CD8-positive, alpha-beta memory T cell (primary cell): ENCODE data around the gene DPP6. TPM values are rescaled to one million over a fixed set of nuclear protein-coding genes. Genes with fewer than 3 reads are reported as not detected.

Experiments
- CTCF ChIA-PET: fragments of 350-600 bp; sonication (Branson Sonifier 250); formaldehyde crosslinking; loops from one replicate; lab custom pipeline; 2021; ENCODE audit warnings: antibody characterized with exemption; lab: Charles Lee
- POLR2A ChIA-PET: fragments of 350-600 bp; sonication (Branson Sonifier 250); formaldehyde crosslinking; loops from one replicate; lab custom pipeline; 2021; ENCODE audit warnings: antibody characterized with exemption; lab: Charles Lee
- DNase-seq, 5 donors: peaks; one replicate each; pipeline versions ENCODE4 v3.0.0 to v3.0.0-alpha.2; 2020 to 2022; ENCODE audit warnings: mixed read lengths in 1 of 5
- H3K27ac ChIP-seq: one replicate; pipeline ENCODE4 v1.7.0; 2013; ENCODE audit warnings: low read depth, mild to moderate bottlenecking, low read length, moderate library complexity
- H3K27me3 ChIP-seq: 2 replicates; pipeline ENCODE4 v1.7.0; 2013; ENCODE audit warnings: low read length, mild to moderate bottlenecking; ENCODE audit not compliant: insufficient read depth, poor library complexity, severe bottlenecking
- H3K36me3 ChIP-seq: 2 replicates; pipeline ENCODE4 v1.7.0; 2013; ENCODE audit warnings: mild to moderate bottlenecking, low read length, moderate library complexity; ENCODE audit not compliant: insufficient read depth
- H3K4me1 ChIP-seq: 2 replicates; pipeline ENCODE4 v1.7.0; 2013; ENCODE audit warnings: mild to moderate bottlenecking, low read length, moderate library complexity; ENCODE audit not compliant: insufficient read depth
- H3K4me3 ChIP-seq: 2 replicates; pipeline ENCODE4 v1.7.0; 2013; ENCODE audit warnings: mild to moderate bottlenecking, low read length
- H3K9me3 ChIP-seq: 2 replicates; pipeline ENCODE4 v1.7.0; 2013; ENCODE audit warnings: mild to moderate bottlenecking, low read length
- H3K27ac Mint-ChIP-seq, 8 donors: one replicate each; pipeline ENCODE4 v1.8.0; 2020 to 2021; ENCODE audit warnings: mixed read lengths in 8 of 8, mild to moderate bottlenecking in 6 of 8, inconsistent platforms in 3 of 8, moderate library complexity in 3 of 8
- H3K27me3 Mint-ChIP-seq, 2 donors: one replicate each; pipeline ENCODE4 v1.8.0; 2020 to 2021; ENCODE audit warnings: mixed read lengths in 2 of 2, mild to moderate bottlenecking in 1 of 2, moderate library complexity in 1 of 2
- H3K36me3 Mint-ChIP-seq, 3 donors: one replicate each; pipeline ENCODE4 v1.8.0; 2020 to 2021; ENCODE audit warnings: mixed read lengths in 3 of 3, inconsistent platforms in 1 of 3, mild to moderate bottlenecking in 1 of 3
- H3K4me1 Mint-ChIP-seq, 3 donors: one replicate each; pipeline ENCODE4 v1.8.0; 2020 to 2021; ENCODE audit warnings: mixed read lengths in 3 of 3, inconsistent platforms in 1 of 3, mild to moderate bottlenecking in 1 of 3
- H3K4me3 Mint-ChIP-seq, 7 donors: one replicate each; pipeline ENCODE4 v1.8.0; 2020 to 2021; ENCODE audit warnings: mixed read lengths in 7 of 7, mild to moderate bottlenecking in 6 of 7, moderate library complexity in 4 of 7, inconsistent platforms in 2 of 7
- H3K9me3 Mint-ChIP-seq, 5 donors: one replicate each; pipeline ENCODE4 v1.8.0; 2020 to 2022; ENCODE audit warnings: mixed read lengths in 5 of 5, mild to moderate bottlenecking in 3 of 5, moderate library complexity in 2 of 5, inconsistent platforms in 1 of 5
- polyA plus RNA-seq: library from polyadenylated mRNA; unstranded; fragments of 300-500 nt; fragmentation: Illumina TruSeq; gene quantifications from one replicate; pipeline ENCODE4 v1.2.3, GENCODE V29; 2021
- total RNA-seq, 2 experiments: library from RNA; stranded (reverse); gene quantifications; one replicate each; pipeline ENCODE4 v1.2.3, GENCODE V29; 2021

The DPP6 gene
- total and polyA plus RNA-seq, 3 experiments from 2014 or later: not detected

DNA sequence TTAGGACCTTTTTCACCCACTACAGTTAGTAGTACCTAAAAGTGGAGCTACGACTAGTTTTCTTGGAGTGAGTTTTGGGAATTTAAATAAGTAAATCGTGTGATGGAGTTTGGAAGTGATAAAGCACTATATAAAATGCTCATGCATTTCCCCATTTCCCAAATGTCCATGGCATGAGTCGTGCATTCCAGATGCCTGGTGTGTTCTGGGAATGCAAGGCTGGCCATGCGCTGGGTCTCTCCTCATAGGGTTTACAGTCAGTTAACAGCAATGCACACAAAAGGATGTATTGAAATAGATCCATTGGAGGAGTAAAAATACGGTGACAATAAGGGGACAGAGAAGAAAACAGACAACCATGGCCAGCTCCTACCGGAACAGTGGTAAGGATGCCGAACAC lies 149.8 kb downstream of the DPP6 start:
- CTCF ChIA-PET: no interaction called here
- Mint-ChIP-seq H3K4me1 (no peaks in the 10 kb centered on the region), H3K36me3 (peaks cover 0 to 2% (median 0%) of the 10 kb centered on the region in 3 donors), H3K4me3 (no peak overlapping the region), H3K9me3 (peaks cover 0 to 10% (median 6%) of the 10 kb centered on the region in 5 donors), H3K27me3 (peaks cover 0 to 6% of the 10 kb centered on the region in 2 donors), H3K27ac (no peak overlapping the region)
- POLR2A ChIA-PET: no interaction called here
- Histone ChIP-seq H3K36me3 (no peaks in the 10 kb centered on the region), H3K4me1 (no peaks in the 10 kb centered on the region), H3K9me3 (no peaks in the 10 kb centered on the region), H3K4me3 (no peak overlapping the region), H3K27me3 (no peaks in the 10 kb centered on the region), H3K27ac (no peak overlapping the region)
- DNase-seq: no peak

DNA sequence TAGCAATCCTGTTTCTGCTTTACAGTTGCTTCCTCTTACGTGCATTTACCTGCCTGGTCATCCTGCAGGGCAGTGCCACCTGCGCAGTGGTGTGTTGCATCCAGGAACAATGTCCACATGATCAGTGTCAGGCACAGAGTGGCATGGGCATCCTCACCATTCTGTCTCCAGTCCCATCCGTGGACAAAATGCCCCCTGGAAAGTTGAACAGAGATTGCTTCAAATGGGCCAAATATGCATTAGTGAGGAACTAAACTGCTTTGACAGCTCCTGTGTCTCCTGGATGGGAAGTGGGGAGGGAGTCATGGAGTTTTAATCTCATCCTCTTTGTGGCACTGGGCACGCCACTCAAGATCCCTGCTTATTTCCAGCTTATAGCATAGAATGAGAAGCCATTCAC lies 151.8 kb downstream of the DPP6 start:
- Mint-ChIP-seq H3K4me3 (no peak overlapping the region), H3K36me3 (peaks cover 0 to 2% (median 0%) of the 10 kb centered on the region in 3 donors), H3K9me3 (peaks cover 0 to 11% (median 6%) of the 10 kb centered on the region in 5 donors), H3K27ac (no peak overlapping the region), H3K27me3 (peaks cover 0 to 9% of the 10 kb centered on the region in 2 donors), H3K4me1 (no peaks in the 10 kb centered on the region)
- Histone ChIP-seq H3K4me3 (no peak overlapping the region), H3K27me3 (no peaks in the 10 kb centered on the region), H3K27ac (no peak overlapping the region), H3K36me3 (no peaks in the 10 kb centered on the region), H3K4me1 (no peaks in the 10 kb centered on the region), H3K9me3 (no peaks in the 10 kb centered on the region)
- POLR2A ChIA-PET: no interaction called here
- CTCF ChIA-PET: no interaction called here
- DNase-seq: no peak

DNA sequence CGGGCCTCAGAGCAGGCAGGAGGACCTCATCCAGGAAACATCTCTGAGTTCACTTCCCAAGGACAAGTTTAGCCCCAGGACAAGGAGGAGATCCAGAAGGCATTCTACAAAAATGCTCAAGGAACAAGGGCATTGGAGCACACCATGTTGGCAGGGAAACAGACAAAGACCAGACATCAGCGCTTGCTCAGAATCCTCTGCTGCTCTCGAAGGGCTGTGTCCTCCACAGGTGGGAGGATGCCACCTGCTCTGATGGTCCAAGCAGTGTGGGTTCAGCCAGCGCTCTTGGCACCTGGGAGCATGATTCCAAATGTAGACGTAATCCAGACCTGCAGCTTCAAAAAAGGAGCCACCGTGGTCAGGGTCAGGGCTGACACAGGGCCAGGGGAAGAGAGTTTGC lies 160.7 kb downstream of the DPP6 start:
- no peak overlapping the region for H3K4me3 ChIP-seq
- H3K4me1 ChIP-seq: no peaks in the 10 kb centered on the region
- Mint-ChIP-seq H3K4me1 (no peaks in the 10 kb centered on the region), H3K27me3 (peaks cover 0 to 3% of the 10 kb centered on the region in 2 donors), H3K27ac (no peak overlapping the region), H3K4me3 (no peak overlapping the region), H3K9me3 (peaks cover 0 to 20% (median 0%) of the 10 kb centered on the region in 5 donors), H3K36me3 (no peaks in the 10 kb centered on the region)
- H3K27me3 ChIP-seq: no peaks in the 10 kb centered on the region
- no peaks in the 10 kb centered on the region for H3K9me3 ChIP-seq
- CTCF ChIA-PET: no interaction called here
- H3K27ac ChIP-seq: no peak overlapping the region
- POLR2A ChIA-PET: no interaction called here
- no peak for DNase-seq
- no peaks in the 10 kb centered on the region for H3K36me3 ChIP-seq

DNA sequence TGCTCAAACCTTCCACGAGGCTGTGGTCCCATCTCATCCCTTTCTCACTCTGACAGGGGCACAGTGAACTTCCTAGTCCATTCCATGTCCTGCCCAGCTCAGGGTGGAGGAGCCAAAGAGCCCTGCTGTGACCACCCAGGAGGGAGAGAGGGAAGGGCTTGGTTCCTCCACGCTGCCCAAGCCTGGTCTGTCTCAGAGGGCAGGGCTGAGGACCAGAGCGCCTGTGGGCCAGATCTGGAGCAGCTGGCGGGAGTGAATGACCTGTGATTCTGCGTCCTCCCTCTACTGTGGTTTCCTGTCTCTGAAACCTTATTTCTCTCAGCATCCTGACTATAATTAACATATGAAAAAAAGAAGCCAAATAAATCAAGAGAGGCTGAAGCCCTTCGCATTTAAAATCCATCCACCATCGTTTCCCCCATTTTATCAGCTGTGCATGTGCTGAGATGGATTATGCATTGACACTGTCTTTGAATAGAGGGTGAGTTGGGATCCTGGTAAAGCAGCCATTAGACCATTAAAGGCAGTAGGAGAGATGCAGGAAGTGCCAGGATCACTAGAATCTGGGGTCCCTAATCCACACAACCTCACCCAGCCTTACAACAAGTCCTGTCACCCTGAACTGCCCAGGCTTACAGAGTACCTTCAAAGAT lies 165.6 kb downstream of the DPP6 start:
- H3K27me3 ChIP-seq: no peaks in the 10 kb centered on the region
- H3K4me1 ChIP-seq: no peaks in the 10 kb centered on the region
- POLR2A ChIA-PET: no interaction called here
- no peaks in the 10 kb centered on the region for H3K9me3 ChIP-seq
- H3K4me3 ChIP-seq: no peak overlapping the region
- Mint-ChIP-seq H3K4me3 (no peak overlapping the region), H3K27ac (no peak overlapping the region), H3K36me3 (no peaks in the 10 kb centered on the region), H3K4me1 (no peaks in the 10 kb centered on the region), H3K27me3 (no peaks in the 10 kb centered on the region), H3K9me3 (peaks cover 0 to 17% (median 2%) of the 10 kb centered on the region in 5 donors)
- no peak overlapping the region for H3K27ac ChIP-seq
- CTCF ChIA-PET: no interaction called here
- no peaks in the 10 kb centered on the region for H3K36me3 ChIP-seq
- no peak for DNase-seq

DNA sequence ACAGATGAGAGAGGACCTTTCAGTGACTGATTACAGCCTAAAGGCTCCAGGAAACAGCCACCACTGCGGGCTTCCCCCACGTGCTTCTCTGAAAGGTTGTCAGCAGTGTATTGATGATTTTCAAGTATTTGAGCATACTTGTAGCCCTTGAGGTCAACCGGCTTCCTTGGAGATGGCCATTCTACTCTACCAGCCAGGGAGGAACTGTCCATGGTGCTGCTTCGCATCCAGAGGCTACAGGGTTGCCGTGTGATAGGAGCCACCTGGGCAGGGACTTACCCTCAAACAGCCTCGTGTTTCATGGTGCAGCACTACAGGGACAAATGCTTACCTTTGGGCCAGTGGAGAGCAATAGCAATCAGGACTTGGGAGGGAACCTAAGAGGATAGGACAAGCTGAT lies 179.5 kb downstream of the DPP6 start:
- H3K4me3 Mint-ChIP-seq: no peak overlapping the region
- POLR2A ChIA-PET: no interaction called here
- DNase-seq: no peak

DNA sequence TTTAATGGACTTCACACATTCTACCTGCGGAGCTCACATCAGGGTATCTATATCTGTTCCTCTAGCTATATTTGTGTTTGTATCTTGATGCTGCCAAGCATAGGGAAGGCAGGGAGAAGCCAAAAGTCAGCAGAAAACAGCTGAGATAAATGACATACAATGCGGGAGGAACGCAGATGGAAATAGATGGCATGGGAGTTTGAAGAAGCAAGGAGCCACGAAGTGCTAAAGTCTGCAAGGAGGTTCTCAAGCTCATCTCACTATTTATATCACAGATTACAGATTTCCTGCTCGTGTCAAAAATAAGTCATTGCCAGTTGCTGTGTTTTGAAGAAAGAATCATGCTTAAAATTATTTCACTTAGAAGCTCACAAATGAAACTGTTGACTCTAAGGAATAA lies 180.5 kb downstream of the DPP6 start:
- no peak for DNase-seq
- Mint-ChIP-seq H3K27ac (no peak overlapping the region), H3K9me3 (peaks cover 3 to 9% (median 3%) of the 10 kb centered on the region in 5 donors), H3K4me3 (no peak overlapping the region), H3K27me3 (no peaks in the 10 kb centered on the region), H3K4me1 (no peaks in the 10 kb centered on the region), H3K36me3 (peaks cover 0 to 1% (median 0%) of the 10 kb centered on the region in 3 donors)
- ChIA-PET CTCF (no interaction called here), POLR2A (no interaction called here)
- H3K27ac ChIP-seq: no peak overlapping the region
- H3K4me3 ChIP-seq: no peak overlapping the region
- no peaks in the 10 kb centered on the region for H3K27me3 ChIP-seq
- no peaks in the 10 kb centered on the region for H3K36me3 ChIP-seq
- no peaks in the 10 kb centered on the region for H3K4me1 ChIP-seq
- no peaks in the 10 kb centered on the region for H3K9me3 ChIP-seq

More for the DNA sequence above, 179.5 kb downstream of the DPP6 start:
- Histone ChIP-seq H3K36me3 (no peaks in the 10 kb centered on the region), H3K27me3 (no peaks in the 10 kb centered on the region), H3K4me3 (no peak overlapping the region), H3K9me3 (no peaks in the 10 kb centered on the region), H3K4me1 (no peaks in the 10 kb centered on the region), H3K27ac (no peak overlapping the region)
- H3K27ac Mint-ChIP-seq: no peak overlapping the region
- no peaks in the 10 kb centered on the region for H3K27me3 Mint-ChIP-seq
- peaks cover 0 to 1% (median 0%) of the 10 kb centered on the region in 3 donors for H3K36me3 Mint-ChIP-seq
- H3K4me1 Mint-ChIP-seq: no peaks in the 10 kb centered on the region
- CTCF ChIA-PET: no interaction called here
- peaks cover 0 to 7% (median 4%) of the 10 kb centered on the region in 5 donors for H3K9me3 Mint-ChIP-seq

DNA sequence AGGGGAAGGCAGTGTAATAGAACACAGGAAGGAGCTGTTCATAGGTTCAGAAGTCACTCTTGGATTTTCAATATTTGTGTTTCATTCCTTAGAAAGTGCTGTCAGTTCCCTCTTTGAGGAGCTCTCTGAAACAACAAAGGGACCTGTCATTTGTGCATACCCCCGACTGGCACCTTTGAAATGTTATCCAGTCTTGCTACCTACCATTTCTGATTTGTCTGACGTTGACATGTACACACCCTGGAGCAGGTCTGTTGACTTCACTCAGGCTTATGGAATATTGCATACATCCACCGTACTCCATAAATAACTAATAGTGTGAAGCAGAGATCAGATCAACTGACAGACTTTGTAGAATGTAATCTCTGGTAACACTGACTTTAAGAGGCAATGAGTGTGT lies 189.8 kb downstream of the DPP6 start:
- Mint-ChIP-seq H3K36me3 (no peaks in the 10 kb centered on the region), H3K4me1 (no peaks in the 10 kb centered on the region), H3K9me3 (peaks cover 1 to 24% (median 16%) of the 10 kb centered on the region in 5 donors), H3K4me3 (no peak overlapping the region), H3K27me3 (no peaks in the 10 kb centered on the region), H3K27ac (no peak overlapping the region)
- no peaks in the 10 kb centered on the region for H3K36me3 ChIP-seq
- no peak for DNase-seq
- H3K27ac ChIP-seq: no peak overlapping the region
- no peak overlapping the region for H3K4me3 ChIP-seq
- H3K4me1 ChIP-seq: no peaks in the 10 kb centered on the region
- ChIA-PET CTCF (no interaction called here), POLR2A (no interaction called here)
- no peaks in the 10 kb centered on the region for H3K27me3 ChIP-seq
- no peaks in the 10 kb centered on the region for H3K9me3 ChIP-seq

DNA sequence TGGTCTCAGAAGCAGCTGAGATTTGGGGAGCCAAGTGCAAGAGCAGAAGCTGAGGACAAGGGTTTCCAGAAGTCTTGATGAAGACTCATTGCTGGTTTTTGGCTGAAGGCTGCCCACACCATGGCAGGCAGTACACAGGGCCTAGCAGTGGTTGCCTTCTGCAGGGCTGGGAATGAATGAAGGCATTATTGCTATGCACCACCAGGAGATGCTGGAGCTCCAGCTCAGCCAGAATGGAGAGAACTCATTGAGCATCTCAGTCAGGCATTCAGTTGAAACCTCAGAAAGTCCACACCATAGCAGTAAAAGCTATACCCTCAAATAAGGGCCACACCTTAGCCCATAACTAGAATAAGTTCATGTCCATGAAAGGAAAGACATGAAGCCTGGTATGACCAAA lies 190.5 kb downstream of the DPP6 start:
- Mint-ChIP-seq H3K27me3 (no peaks in the 10 kb centered on the region), H3K36me3 (no peaks in the 10 kb centered on the region), H3K4me1 (no peaks in the 10 kb centered on the region), H3K4me3 (no peak overlapping the region), H3K9me3 (peaks cover 1 to 20% (median 16%) of the 10 kb centered on the region in 5 donors), H3K27ac (no peak overlapping the region)
- ChIA-PET POLR2A (no interaction called here), CTCF (no interaction called here)
- no peak for DNase-seq
- Histone ChIP-seq H3K27ac (no peak overlapping the region), H3K36me3 (no peaks in the 10 kb centered on the region), H3K4me1 (no peaks in the 10 kb centered on the region), H3K9me3 (no peaks in the 10 kb centered on the region), H3K4me3 (no peak overlapping the region), H3K27me3 (no peaks in the 10 kb centered on the region)
